Measurements from ENCODE around the gene ANKS1A. TPM values are rescaled to one million over a fixed set of nuclear protein-coding genes. Genes with fewer than 3 reads are reported as not detected.

Gene ANKS1A
- total and polyA plus RNA-seq, 7 donors, result 3.9 to 12.4 (median 6.1) TPM

DNA sequence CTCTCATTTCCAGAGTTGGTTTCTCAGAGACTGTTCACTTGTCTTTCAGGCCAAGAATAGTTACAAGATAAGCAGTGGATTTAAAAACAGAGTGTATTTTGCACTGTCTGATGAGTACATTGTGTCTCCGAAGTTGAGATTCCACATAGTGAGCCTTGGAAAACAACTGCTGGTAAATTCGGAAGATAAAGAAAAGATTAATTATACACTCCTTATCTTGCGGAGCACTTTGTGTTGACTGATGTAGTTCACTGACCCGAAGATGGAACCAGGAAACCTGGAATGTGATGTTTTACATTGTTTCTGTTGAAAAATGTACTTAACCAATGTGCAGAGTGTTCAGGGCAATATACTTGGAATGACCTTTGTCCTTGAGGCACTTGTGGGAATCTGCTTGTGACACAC is 51.0 kb downstream of the ANKS1A start:
- no peak for TF ChIP-seq CTCF (IDR thresholded peaks at IDR 0.05)
- H3K27ac ChIP-seq, result no peak overlapping the region
- H3K4me1 ChIP-seq, result peaks cover 12% of the 10 kb centered on the region
- WGBS, 3 donors, result 90 to 92% (median 92%) methylated on average over 4 of the region's 4 CpGs
- no peaks in the 10 kb centered on the region for H3K27me3 ChIP-seq (ENCODE audit: insufficient read depth in 3 of 3, low read length in 2 of 3)
- H3K4me3 ChIP-seq, result no peak overlapping the region
- ATAC-seq, result no peak
- DNase-seq, result no peak
- no peaks in the 10 kb centered on the region for H3K9me3 ChIP-seq
- no peaks in the 10 kb centered on the region for H3K36me3 ChIP-seq (ENCODE audit: insufficient read depth in 1 of 2, low read depth in 1 of 2)
- intact Hi-C loops (cut with DNase I), result no loop called here

- WGBS, 3 donors, result 88 to 97% (median 95%) methylated on average over 4 of the region's 4 CpGs
- Histone ChIP-seq H3K9me3 (no peaks in the 10 kb centered on the region), H3K4me3 (no peak overlapping the region), H3K36me3 (ENCODE audit: insufficient read depth in 1 of 2, low read depth in 1 of 2) (no peaks in the 10 kb centered on the region), H3K27me3 (ENCODE audit: insufficient read depth in 3 of 3, low read length in 2 of 3) (no peaks in the 10 kb centered on the region), H3K4me1 (peaks cover 8% of the 10 kb centered on the region), H3K27ac (no peak overlapping the region)
- intact Hi-C loops (cut with DNase I), result no loop called here
- no peak for ATAC-seq
- DNase-seq, result no peak
- TF ChIP-seq CTCF (IDR thresholded peaks at IDR 0.05), result no peak
Observed at GRCh38 chr6:34941421-34941820, 52.4 kb downstream of the ANKS1A start.

DNA sequence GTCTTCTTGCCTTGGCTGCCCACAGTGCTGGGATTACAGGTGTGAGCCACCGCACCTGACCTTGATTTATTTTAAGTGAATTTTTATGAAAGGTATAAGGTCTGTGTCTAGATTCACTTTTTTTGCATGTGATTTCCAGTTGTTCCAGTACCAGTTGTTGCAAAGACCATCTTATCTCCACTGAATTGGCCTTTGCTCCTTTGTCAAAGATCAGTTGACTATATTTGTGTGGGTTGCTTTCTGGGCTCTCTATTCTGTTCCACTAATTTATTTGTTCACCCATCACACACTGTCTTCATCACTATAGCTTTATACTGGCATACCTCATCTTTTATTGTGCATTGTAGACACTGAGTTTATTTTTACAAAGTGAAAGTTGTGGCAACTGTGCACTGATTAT is 56.3 kb downstream of the ANKS1A start:
- no peak overlapping the region for H3K4me3 ChIP-seq
- no peaks in the 10 kb centered on the region for H3K27me3 ChIP-seq (ENCODE audit: insufficient read depth in 3 of 3, low read length in 2 of 3)
- no peaks in the 10 kb centered on the region for H3K4me1 ChIP-seq
- H3K9me3 ChIP-seq, result no peaks in the 10 kb centered on the region
- intact Hi-C loops (cut with DNase I), result no loop called here
- H3K27ac ChIP-seq, result no peak overlapping the region
- 92 to 100% (median 98%) methylated on average over 1 of the region's 1 CpG for WGBS, 3 donors
- no peaks in the 10 kb centered on the region for H3K36me3 ChIP-seq (ENCODE audit: insufficient read depth in 1 of 2, low read depth in 1 of 2)
- ATAC-seq (no peak), DNase-seq (no peak)
- TF ChIP-seq CTCF (IDR thresholded peaks at IDR 0.05), result no peak

GRCh38 chr6:34947561-34947960 is 58.5 kb downstream of the ANKS1A start:
- TF ChIP-seq CTCF (IDR thresholded peaks at IDR 0.05), result no peak
- DNase-seq, result no peak
- H3K9me3 ChIP-seq, result no peaks in the 10 kb centered on the region
- no peaks in the 10 kb centered on the region for H3K27me3 ChIP-seq (ENCODE audit: insufficient read depth in 3 of 3, low read length in 2 of 3)
- intact Hi-C loops (cut with DNase I), result no loop called here
- H3K27ac ChIP-seq, result no peak overlapping the region
- no peak for ATAC-seq
- no peaks in the 10 kb centered on the region for H3K4me1 ChIP-seq
- WGBS, 3 donors, result 81 to 97% (median 85%) methylated on average over 1 of the region's 1 CpG
- no peaks in the 10 kb centered on the region for H3K36me3 ChIP-seq (ENCODE audit: insufficient read depth in 1 of 2, low read depth in 1 of 2)
- no peak overlapping the region for H3K4me3 ChIP-seq

DNA sequence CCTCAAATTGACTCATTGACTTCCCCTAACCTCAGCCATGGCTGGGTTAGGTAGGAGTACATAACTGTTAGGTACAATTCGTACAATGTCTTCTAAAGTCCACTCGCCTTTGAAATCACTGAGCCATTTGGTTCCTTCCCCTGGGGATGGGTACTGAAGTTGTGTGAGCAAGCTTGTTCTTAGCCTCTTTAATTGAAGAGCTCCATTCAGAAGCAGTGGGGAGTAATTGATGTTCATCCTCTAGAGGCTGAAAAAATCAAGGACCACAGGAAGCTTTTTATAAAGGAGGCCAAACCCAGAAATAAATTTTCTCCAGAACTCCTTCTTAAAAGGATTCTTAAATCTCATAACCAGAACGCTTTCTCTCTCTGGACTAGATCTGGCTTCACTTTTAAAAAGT is 60.6 kb downstream of the ANKS1A start:
- ATAC-seq (no peak), DNase-seq (no peak)
- Histone ChIP-seq H3K36me3 (ENCODE audit: insufficient read depth in 1 of 2, low read depth in 1 of 2) (no peaks in the 10 kb centered on the region), H3K4me1 (peaks cover 6% of the 10 kb centered on the region), H3K27ac (no peak overlapping the region), H3K9me3 (no peaks in the 10 kb centered on the region), H3K4me3 (no peak overlapping the region), H3K27me3 (ENCODE audit: insufficient read depth in 3 of 3, low read length in 2 of 3) (no peaks in the 10 kb centered on the region)
- TF ChIP-seq CTCF (IDR thresholded peaks at IDR 0.05), result no peak
- intact Hi-C loops (cut with DNase I), result no loop called here
- WGBS, 3 donors, result 90 to 93% (median 92%) methylated on average over 3 of the region's 3 CpGs
